ENCODE measurements around the gene PDIA5. TPM values are rescaled to one million over a fixed set of nuclear protein-coding genes. Genes with fewer than 3 reads are reported as not detected.

PDIA5 gene
- total RNA-seq, 1 donor from 2014 or later, result 29.3 TPM

GRCh38 chr3:123083383-123084124 is 16.7 kb downstream of the PDIA5 start:
- H3K27me3 ChIP-seq (ENCODE audit: low read depth), result no peaks in the 10 kb centered on the region
- no peak for TF ChIP-seq CTCF (IDR thresholded peaks at IDR 0.05)
- intact Hi-C loops (cut with DNase I), result no loop called here
- ATAC-seq (no peak), DNase-seq (no peak)
- H3K27ac ChIP-seq, result peak overlapping the region; percentile 14
- H3K4me3 ChIP-seq, result no peak overlapping the region
- no peaks in the 10 kb centered on the region for H3K36me3 ChIP-seq
- peaks cover 57% of the 10 kb centered on the region for H3K4me1 ChIP-seq
- no peaks in the 10 kb centered on the region for H3K9me3 ChIP-seq

GRCh38 chr3:123084192-123084591 is 17.4 kb downstream of the PDIA5 start:
- intact Hi-C loops (cut with DNase I), result no loop called here
- no peaks in the 10 kb centered on the region for H3K9me3 ChIP-seq
- no peak overlapping the region for H3K27ac ChIP-seq
- ATAC-seq (peak; percentile 55), DNase-seq (no peak)
- H3K4me1 ChIP-seq, result peaks cover 58% of the 10 kb centered on the region
- no peaks in the 10 kb centered on the region for H3K36me3 ChIP-seq
- no peak overlapping the region for H3K4me3 ChIP-seq
- no peaks in the 10 kb centered on the region for H3K27me3 ChIP-seq (ENCODE audit: low read depth)
- TF ChIP-seq CTCF (IDR thresholded peaks at IDR 0.05), result no peak

GRCh38 chr3:123084738-123085237 is 18.0 kb downstream of the PDIA5 start:
- peak in 1 of 2 donors; percentile 17 for ATAC-seq
- peaks cover 61% of the 10 kb centered on the region for H3K4me1 ChIP-seq
- intact Hi-C loops (cut with DNase I), result no loop called here

GRCh38 chr3:123085293-123085931 is 18.6 kb downstream of the PDIA5 start:
- ATAC-seq (no peak), DNase-seq (no peak)
- Histone ChIP-seq H3K4me1 (peaks cover 61% of the 10 kb centered on the region), H3K36me3 (no peaks in the 10 kb centered on the region), H3K9me3 (no peaks in the 10 kb centered on the region), H3K4me3 (no peak overlapping the region), H3K27me3 (ENCODE audit: low read depth) (no peaks in the 10 kb centered on the region), H3K27ac (no peak overlapping the region)
- no peak for TF ChIP-seq CTCF (IDR thresholded peaks at IDR 0.05)
- intact Hi-C loops (cut with DNase I), result no loop called here

More at GRCh38 chr3:123084738-123085237, 18.0 kb downstream of the PDIA5 start:
- no peak for TF ChIP-seq CTCF (IDR thresholded peaks at IDR 0.05)
- Histone ChIP-seq H3K4me3 (no peak overlapping the region), H3K27ac (peak overlapping the region; percentile 12), H3K27me3 (ENCODE audit: low read depth) (no peaks in the 10 kb centered on the region), H3K9me3 (no peaks in the 10 kb centered on the region), H3K36me3 (no peaks in the 10 kb centered on the region)
- no peak for DNase-seq

GRCh38 chr3:123085932-123086627 is 19.3 kb downstream of the PDIA5 start:
- Histone ChIP-seq H3K27me3 (ENCODE audit: low read depth) (no peaks in the 10 kb centered on the region), H3K27ac (no peak overlapping the region), H3K4me3 (no peak overlapping the region), H3K9me3 (no peaks in the 10 kb centered on the region), H3K4me1 (peaks cover 58% of the 10 kb centered on the region), H3K36me3 (no peaks in the 10 kb centered on the region)
- no peak for ATAC-seq
- intact Hi-C loops (cut with DNase I), result no loop called here
- no peak for DNase-seq
- no peak for TF ChIP-seq CTCF (IDR thresholded peaks at IDR 0.05)
